GM21619 (cell line): ENCODE data around the gene MAGEA9B.
"Not testable (repeated sequence)": the region's sequence is repeated elsewhere in the genome, so short reads cannot be mapped to it uniquely, and the experiment has no call there.

Experiments used
- ATAC-seq: cut with Tn5 transposase; IDR thresholded peaks from one replicate; pipeline ENCODE4 v1.9.1; 2021; ENCODE audit not compliant: unreplicated experiment

The MAGEA9B gene, protein sequence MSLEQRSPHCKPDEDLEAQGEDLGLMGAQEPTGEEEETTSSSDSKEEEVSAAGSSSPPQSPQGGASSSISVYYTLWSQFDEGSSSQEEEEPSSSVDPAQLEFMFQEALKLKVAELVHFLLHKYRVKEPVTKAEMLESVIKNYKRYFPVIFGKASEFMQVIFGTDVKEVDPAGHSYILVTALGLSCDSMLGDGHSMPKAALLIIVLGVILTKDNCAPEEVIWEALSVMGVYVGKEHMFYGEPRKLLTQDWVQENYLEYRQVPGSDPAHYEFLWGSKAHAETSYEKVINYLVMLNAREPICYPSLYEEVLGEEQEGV

DNA sequence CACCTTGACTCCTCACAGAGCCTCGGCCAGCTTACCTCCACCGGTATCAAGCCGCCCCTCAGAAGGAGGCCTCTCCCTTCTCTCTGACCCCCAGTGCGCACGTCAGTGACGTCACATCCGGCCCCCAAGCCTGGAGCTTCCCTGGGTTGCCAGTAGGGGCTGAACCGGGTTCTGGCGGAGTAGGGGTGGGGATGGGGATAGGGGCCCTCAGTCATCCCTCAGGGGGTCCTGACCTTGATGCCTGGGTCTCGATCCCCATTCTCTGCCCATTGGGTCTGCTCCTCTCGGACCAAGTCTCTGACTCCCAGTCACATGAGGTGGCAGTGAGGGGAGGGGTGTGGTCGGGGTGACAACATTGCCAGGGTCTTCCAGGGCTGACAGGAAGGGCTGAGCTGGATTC, at the start of gene MAGEA9B:
Gene MAGEA9B, minus strand, starts transcription at position 101 of the 400 bp plus-strand sequence. CDS start 4,280 bp downstream, outside the sequence.
- ATAC-seq: not testable (repeated sequence)

DNA sequence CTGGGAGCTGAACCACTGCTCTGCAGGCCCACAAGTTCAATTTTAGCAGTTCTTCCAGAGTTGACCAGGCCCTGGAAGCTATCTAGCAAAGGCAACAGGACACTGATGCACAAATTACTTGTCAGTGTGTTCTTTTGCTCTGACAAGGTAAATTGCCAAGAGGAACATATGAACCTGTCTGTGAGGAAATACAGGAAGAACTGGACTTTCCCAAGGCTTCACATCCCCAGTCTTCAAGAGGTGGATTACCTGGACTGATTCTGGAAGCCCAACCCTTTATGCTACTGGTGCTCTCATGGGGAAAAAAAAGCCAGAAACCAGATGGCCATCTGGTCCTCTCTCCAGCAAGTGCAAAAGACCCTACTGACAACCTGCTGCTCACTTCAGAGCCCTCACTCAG, 46.3 kb upstream of the MAGEA9B start:
- ATAC-seq: no peak

DNA sequence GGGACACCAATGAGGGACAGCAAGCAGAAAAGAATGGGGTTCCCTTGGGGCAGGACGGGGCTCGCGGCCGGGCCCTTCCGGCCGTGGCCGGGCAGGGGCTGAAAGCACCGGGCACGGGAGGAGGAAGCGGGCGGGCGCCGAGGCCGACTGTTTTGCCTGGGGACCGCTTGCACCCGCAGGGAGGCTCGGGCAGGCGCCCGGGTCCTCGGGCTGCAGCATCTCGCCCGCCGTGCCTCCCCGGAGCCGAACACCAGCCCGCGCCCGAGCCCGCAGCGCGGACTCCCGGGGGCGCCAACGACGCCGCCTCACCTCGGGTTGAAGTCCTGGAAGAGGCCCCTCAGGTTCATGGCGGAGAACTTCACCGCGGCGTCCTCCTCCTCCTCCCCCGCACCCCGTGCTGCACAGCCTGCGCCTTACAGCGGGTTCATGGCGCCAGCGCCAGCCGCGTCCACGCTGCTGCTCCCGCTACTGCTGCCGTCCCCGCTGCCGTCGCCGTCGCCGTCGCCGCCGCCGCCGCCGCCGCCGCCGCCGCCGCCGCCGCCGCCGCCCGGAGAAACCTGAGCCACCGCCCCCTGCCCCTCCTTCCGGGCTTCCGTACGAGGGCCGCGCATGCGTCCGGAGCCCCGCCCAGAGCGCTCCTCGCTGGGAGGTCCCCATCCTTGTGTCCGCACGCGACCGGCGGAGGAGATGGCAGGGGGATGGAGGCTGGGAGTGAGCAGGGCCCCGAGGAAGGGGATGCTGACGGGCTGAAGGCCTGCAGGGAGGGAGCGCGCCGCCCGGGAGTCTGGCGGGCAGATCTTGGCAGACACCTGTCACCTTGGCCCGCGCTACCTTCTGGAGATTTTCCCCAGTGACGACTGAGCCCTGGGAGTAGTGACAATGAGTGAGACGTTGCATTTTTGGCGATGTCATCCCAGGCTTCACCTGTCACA, 44.2 kb upstream of the MAGEA9B start, which contains the start of gene TMEM185A:
Gene TMEM185A, minus strand, starts transcription at position 559 of the 932 bp plus-strand sequence. Its CDS starts 212 bp downstream, at position 347.
- peak; percentile 88 for ATAC-seq

DNA sequence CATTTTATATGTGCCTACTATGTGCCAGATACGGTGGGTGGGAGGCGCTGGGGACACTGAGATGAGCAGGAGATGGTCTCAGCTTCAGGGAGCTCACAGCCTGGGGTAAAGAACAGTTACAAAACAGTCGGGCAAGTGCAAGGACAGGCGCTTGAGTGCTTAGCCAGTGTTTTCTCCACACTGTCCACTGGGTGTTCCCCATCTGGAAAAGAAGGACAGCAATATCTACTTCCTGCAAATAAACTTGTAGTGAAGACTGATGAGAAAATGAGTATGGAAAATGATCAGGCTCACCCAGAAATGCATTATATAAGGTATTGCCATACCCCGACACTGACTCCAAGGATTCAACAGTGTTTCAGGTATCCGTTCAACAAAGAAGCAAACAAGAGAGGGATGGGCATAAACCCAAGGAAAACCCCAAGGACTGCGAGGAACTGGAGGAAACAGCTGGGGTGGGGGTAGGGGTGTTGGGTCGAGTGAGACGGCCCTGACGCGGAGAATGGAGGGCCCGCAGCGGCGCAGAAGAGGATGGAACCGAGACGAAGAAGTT, 43.5 kb upstream of the MAGEA9B start:
- ATAC-seq: no peak

DNA sequence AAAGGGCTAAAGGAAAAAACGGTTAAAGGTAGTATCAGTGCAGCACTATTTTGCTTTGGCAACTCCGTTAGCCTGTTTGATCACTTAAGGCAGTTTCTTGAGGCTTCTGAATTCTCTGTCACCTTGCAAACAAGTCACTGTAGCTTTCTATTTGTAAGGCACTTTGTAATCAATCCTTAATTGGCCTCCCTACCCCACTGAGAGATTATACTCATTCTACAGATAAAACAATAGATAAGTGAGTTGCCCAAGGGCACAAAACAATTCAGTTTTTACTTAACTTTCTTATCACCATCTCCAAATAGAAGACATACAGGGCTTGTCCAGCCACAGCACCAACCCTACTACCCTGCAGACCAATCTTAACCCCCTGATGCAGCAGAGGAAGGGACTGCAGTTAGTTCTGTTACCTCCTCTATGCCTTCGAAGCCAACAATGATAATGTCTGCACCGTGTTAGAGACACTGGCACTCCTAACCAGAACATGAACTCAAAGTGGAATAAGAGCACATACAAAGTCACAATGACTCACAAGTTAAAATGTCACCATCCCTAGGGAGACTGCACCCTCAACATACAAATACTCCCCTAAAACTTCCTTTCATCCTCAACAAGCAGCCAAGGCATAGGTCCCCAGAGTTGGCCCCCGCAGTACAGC, 42.6 kb upstream of the MAGEA9B start:
- no peak for ATAC-seq

DNA sequence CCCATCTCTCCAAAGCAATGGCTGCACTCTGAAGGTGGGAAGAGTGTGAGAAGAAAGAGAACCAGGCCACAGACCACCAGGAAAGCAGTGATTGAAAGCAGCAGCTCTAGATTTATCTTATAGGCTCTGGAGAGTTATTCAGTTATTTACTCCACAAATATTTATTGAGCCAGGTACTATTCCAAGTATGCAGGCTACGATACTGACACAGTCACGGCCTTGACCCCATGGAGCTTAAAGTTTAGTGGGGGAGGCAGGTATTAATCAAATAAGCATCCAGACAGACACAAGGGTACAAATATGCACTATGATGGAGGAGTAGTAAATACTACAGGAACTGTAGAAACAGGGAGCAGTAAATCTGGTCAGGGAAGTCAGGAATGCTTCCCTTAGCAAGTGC, 41.5 kb upstream of the MAGEA9B start:
- no peak for ATAC-seq

DNA sequence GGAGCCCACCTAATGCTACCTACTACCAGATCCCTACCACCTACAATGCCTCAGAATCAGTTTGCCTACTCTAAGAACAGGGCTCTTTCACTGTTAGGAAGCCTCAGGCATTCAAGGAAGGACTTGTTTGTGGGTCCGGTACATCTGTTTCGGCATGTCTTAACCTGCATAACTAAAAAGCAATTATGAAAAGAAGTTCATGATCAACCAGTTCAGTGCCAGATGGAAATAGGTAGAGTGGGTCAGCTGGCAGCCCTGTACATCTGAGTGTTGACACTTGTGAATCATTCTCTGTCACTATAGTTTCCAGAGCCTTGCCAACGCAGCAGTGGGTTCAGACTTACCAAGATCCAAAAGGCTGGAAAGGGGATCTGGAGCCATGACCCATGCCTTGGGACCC, 41.0 kb upstream of the MAGEA9B start:
- ATAC-seq: no peak

DNA sequence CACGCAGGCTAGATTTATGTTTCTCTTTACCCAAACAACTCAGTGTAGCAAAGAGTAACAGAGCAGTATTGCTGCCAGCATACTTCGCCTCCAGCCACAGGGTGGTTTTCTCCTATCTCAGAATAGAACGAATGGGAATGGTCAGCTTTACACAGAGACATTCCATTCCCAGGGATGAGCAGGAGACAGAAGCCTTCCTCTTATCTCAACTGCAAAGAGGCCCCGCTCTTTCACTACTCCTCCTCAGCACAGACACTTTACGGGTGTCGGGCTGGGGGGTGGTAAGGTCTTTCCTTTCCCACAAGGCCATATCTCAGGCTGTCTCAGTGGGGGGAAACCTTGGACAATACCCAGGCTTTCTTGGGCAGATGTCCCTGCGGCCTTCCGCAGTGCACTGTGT, 39.6 kb upstream of the MAGEA9B start:
- not testable (repeated sequence) for ATAC-seq

DNA sequence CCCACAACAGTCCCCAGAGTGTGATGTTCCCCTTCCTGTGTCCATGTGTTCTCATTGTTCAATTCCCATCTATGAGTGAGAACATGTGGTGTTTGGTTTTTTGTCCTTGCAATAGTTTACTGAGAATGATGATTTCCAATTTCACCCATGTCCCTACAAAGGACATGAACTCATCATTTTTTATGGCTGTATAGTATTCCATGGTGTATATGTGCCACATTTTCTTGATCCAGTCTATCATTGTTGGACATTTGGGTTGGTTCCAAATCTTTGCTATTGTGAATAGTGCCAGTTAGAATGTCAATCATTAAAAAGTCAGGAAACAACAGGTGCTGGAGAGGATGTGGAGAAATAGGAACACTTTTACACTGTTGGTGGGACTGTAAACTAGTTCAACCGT, 32.4 kb upstream of the MAGEA9B start:
- ATAC-seq: not testable (repeated sequence)

DNA sequence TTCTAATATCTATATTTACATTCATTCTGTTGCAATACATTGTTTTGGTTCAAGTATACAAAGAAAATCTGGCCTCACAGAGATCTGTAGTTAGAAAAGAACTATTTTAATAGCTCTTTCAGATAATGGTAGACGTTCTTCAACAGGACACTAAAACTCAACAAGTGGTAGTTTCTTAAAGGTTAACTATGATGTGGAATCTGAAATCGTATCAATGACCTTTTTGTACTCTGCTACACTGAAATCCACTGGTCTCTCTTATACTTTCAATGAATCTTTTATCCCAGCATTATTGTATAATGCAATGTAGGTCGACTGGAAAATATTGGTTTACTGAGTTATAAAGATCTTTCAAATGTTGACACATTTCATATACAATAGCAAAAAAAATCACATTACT, 31.6 kb upstream of the MAGEA9B start:
- no peak for ATAC-seq

DNA sequence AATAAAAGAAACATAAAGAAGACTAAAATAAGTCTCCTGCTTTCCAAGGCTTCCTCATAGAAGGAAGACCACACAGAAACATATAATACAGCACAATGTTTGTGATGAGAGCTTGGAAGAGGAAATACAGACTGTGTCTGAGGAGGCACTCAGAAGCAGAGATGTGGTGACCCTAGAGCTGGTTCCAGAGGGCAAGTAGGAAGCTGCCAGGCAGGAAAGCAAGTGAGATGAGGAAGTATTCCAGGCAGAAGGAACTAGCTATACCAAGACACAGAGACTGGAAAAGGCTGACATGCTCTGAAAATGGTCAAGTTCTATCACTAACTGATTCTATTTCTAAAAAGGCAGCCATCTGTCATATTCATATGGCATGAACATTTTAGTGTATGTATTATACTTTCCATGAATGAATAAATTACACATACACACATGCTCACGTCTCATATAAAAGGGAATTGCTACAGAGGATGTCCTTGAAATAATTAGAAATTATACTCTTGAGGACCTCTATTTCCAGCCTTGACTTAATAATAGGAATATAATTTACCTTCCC, 24.4 kb upstream of the MAGEA9B start:
- ATAC-seq: no peak

DNA sequence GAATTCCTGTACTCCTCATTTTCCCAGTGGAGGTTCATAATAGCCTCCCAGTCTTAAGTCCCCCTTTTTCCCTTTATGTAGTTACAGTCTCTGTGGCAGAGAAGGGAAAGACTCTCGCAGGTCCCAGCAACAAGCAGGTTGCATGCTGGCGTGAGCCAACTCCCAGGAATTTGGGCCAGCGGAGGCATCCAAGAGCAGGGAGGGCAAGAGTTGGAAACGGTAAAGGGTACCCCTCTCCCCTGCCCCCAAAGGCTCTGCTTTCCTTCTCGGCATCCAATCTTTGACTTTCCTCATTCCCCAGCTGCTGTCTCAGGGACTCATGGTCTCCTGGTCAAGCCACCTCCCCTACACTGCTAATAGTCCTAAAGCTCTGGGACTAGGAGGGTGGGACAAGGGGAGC, 23.3 kb upstream of the MAGEA9B start:
- no peak for ATAC-seq

DNA sequence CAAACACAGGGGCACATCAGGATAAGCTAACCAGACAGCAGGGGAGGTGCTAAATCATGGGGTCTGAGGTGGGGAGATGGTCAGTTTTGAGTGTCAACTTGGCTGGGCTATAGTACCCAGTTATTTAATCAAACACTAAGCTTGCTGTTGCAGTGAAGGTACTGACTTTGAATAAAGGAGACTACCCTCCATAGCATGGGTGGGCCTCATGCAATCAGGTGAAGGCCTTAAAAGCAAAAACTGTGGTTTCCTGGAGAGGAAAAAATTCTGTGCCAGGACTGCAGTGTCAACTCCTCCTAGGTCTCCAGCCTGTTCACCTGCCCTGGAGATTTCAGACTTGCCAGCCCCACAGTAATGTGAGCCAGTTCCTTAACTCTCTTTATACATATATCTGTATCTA, 20.4 kb upstream of the MAGEA9B start:
- ATAC-seq: no peak

DNA sequence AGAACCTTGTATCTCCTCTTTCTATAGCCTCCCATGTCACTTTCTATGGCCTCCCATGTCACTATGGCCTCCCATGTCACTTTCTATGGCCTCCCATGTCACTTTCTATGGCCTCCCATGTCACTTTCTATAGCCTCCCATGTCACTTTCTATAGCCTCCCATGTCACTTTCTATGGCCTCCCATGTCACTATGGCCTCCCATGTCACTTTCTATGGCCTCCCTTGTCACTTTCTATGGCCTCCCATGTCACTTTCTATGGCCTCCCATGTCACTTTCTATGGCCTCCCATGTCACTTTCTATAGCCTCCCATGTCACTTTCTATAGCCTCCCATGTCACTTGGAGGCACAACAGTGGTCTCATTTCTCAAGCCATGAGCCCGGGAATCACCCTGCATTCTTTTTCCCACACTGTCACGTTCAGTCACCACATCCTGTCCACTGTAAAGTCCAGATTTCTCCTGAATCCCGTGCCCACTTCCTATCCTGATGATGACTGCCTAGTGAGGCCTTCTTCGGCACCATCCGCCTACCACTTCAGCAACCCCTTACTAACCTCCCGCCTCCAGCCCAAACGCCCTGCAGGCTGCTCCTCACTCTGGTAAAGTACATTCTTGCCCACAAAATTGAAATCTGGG, 18.1 kb upstream of the MAGEA9B start:
- not testable (repeated sequence) for ATAC-seq

DNA sequence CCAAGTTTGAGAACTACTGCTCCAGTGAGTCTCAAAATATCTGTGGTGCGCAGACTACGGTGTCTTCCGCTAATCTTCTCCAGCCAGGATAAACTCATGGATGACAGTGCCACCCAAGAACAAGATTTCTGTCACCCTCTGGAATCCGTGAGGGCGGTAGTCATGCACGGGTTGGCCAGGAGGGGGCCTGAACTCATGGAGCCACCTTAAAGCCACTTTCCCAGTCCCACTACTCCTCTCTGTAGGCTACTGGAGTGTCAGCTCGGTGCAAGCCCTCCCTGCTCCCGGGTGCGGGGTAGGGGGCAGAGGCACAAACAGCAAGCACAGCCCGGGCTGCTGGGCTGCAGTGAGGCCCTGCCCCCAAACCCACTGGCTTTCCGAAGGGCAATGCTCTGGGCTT, 11.3 kb upstream of the MAGEA9B start:
- not testable (repeated sequence) for ATAC-seq

DNA sequence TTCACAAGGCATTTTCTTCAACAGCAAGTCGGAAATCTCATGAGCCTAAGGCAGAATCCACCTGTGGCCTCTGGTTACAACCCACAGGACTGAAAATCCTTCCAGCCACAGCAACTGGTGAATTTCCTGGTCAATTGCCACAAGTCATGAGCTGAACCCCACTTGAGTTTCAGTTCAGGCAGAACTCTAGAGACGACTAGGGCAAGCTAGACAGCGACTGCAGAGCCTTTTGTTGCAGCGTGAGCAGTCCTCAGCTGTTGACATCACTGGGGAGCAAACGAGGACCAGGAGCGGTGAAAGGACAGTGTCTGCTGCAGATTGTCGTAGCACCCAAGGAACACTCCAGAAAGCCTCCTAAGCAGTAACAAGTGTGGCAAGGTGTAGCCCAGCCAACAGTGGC, 8.7 kb upstream of the MAGEA9B start:
- ATAC-seq: not testable (repeated sequence)

DNA sequence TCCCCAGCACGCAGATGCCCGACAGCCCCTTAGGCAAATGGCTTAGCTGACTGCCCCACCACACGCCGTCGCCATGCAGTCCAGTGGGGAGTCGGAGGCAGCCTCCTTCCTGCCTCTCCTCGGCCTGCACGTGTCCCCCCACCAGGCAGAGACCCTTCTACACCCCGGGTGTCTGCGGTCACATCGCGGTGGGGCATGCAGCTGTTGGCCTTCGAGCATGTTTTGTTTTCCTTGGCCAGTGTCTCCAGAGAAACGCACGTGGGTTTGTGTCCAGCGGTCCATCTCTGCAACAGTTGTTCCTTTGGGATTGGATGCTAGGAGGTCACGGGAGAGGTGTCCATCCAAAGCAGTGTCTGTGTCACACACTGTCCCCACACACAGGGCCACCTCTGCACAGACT, 8.0 kb upstream of the MAGEA9B start, which contains the start of gene HSFX2:
Gene HSFX2, minus strand, starts transcription at position 101 of the 400 bp plus-strand sequence. CDS start 614 bp downstream, outside the sequence.
- ATAC-seq: not testable (repeated sequence)

DNA sequence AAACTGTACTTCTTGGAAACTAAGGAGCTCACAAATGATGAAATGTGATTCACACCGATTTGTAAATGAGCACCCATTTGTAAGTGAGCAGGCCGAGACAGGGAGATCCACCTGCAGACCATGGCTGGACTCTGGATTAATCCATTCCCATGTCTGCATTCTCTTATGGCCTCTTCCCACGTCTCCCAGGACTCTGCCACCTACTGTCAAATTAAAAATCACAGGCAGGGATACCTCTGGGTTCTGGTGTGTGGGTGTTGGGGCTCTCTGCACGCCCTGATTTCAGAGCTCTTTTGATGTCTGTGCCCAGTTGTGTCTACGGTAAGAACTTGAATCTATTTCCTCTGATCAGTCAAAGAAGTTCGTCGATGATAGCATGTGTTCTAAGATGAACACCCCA, 3.7 kb upstream of the MAGEA9B start:
- ATAC-seq: not testable (repeated sequence)

DNA sequence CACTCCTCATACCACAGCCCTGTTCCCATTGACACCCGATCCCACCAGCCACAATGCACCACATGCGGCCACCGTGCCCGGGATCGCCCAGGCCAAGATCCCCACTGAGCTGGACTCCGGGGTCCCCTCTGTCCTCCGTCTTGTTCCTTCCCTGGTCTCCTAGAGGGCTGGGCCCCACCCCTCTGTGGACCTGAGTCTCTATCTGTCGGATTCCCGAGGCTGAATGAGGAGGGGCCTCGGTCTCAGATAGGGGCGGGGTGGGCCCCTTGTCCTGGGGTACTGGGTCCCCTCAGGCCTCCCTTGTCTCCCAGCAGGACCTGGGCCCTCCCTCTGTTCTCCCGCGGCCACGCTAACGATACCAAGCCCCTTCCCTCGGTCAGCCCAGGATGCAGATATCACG, 1.6 kb downstream of the MAGEA9B start:
- ATAC-seq: not testable (repeated sequence)

DNA sequence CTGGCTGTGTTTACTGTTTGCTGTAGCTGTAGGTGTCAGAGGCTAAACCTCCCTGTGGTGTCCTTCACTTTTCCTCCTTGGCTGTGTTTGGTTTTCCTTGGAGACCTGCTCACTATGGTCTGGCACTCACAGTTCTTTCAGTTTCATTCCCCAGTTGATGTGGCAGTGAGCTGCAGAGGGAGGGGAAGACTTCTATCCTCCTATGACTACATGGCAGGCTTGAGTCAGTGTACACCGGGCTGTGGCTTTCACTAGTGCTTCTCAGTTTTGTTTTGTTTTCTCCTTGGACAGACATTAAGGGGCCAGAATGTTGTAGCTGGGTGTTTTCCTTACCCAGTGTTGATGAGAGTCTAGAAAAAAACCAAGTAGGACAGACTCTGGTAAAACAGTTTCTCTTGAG, 13.8 kb downstream of the MAGEA9B start:
- ATAC-seq: peak; percentile 99
